HS-27A (cell line): ENCODE results near the gene GABRA4.

Experiments
- DNase-seq: peaks from one replicate; pipeline ENCODE4 v3.0.0-alpha.2; 2012; ENCODE audit warnings: low read depth, missing footprints

GABRA4 gene

DNA sequence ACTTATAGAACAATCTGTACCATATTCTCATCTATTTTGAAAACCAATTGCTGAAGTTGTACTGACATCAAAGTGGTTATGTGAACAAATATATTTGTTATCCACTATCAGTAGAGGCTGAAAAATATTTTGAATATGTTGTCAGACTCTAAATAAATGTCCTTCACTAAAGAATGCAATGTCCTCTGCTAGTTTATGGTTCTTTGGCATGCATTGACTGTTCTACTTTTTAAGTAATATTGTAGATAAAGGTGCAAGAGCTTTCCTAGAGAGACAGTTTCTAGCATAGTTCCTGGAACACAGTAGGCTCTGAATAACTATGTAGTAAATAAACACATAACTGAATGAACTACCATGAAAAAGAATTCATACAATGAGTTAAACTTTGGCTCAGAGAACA lies 66.2 kb downstream of the GABRA4 start:
- no peak for DNase-seq

DNA sequence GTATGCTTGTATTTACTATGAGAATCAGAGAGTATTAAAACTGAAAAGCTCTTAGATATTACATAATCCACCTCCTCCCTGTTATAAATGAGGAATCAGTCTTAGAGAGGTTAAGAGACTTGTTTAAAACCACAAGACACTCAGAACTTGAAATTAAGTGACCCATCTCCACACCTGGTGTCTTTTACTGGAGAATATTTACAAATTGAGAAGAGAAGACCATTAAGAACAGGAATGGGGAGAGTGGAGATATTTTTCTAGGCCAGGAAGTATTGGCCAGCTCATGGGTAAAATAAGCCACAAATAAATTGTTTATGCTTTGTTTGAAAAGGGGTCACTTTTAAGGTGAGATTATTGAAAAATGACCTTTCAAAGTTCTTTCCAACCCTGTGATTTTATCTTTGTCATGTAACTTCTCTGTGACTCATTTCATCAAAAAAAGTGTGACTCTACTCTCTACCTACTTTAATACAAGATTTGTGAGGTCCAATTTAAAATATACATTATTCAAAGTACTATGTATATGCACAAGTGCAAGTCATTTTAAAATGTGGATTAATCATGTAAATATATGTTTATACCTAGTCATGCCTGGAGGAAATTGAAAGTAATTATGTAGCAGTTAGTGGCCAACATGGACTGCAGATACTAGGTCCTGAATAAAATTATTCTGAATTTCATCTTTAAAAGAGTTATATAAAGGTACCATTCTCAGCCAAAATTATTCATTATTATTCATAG lies 68.4 kb downstream of the GABRA4 start:
- no peak for DNase-seq

DNA sequence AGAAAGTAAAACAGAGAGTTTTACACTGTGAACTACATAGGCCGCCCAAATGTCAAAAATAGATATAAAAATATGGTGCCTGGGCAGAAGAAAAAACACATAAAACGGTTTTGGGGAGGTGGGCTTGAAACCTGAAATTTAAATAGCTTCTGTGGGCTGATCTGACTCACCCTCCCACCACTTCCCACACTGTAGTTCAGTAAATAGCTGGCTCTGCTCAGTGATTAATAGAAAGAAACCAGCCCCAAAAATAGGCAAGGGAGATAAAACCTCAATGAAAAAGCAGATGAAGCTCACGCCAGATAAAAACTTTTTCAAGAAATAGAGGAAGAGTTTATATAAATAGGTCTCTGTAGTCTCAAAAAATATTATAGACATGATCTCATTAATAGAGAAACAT lies 71.2 kb downstream of the GABRA4 start:
- DNase-seq, result no peak

DNA sequence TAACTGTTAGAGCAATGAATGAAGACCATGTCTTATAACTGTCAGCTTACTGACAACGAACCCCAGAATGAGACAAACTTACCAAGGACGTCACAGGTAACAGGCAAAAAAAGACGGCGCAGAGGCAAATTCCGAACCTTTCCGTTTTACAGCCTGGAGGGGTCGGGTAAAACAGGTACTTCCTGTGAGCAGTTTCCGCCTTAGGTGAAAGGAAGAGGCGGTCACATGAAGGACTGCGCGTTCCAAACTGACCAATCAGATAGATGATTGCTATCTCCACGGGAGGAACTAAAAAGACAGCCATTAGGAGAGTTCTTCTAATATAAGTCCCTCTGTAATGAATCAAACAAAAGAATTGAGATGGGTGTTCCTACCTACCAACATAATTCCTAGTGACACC lies 84.3 kb downstream of the GABRA4 start, which contains the start of gene COX7B2:
COX7B2 (minus strand) TSS at position 168 of the 400 bp plus-strand sequence. CDS start 174,053 bp downstream, outside the sequence.
- DNase-seq, result no peak

DNA sequence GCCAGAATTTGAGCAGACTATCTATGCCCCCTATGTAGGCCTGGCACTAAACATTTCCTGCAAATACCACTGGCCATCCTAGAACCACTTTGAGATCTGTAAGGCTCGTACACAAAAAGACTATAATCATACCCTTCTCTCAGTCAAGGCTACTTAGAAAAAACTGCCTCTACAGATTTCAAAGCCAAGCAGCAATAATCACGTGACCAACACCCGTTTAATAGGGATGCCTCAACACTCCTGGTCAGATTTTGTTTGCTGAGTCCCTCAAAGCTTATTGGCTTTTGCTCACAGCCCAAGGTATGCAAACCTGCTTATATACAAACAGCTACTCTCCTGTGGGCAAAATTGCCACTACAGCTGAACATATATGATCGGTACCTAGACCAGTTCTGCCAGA lies 85.2 kb downstream of the GABRA4 start:
- no peak for DNase-seq

DNA sequence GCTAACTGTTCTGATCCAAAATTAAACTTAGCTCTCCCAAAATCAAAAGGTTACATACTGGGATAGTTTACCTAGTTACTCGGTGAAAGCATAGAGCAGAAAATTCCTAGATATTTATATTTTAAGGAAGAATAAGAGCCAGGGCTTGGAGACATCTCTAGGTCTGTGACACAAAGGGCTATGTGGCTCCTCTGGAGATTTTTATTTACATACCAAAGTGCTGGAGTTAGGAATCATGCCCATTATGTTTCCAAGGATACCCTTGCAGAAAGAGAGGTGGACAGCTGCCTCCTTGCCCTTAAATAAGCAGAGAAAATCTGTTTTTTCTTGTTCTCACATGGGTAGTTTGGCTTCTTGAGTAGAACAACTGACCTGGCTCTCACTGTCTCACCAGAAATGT lies 93.3 kb downstream of the GABRA4 start:
- no peak for DNase-seq

DNA sequence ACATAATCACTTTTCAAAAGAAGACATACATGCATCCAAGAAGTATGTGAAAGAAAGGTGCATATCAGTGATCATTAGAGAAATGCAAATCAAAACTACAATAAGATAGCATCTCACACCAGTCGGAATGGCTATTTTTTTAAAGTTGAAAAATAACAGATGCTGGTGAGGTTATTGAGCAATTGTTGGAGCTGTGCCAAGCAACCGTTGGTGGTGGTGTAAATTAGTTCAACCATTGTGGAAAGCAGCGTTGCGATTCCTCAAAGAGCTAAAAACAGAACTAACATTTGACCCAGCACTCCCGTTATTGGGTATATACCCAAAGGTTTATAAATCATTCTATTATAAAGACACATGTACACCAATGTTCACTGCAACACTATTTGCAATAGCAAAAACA lies 98.6 kb downstream of the GABRA4 start:
- DNase-seq, result no peak

DNA sequence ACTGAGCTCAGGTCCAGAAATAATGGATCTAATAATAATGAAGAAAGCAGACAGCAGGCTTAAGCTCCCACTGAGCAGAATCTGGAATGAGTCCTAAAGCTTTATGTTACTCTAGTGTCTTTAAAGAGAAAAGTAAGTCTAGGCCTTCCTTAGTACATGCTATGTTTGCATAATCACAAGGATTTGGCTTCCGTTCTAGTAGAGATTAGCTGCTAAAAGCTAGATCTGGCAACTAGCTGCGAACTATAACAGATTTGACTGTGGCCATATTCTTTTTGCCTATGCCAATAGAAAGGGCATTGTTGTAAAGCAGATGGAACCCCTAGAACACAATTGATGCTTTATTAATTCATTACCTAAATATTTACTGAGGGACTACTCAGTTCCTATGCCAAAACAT lies 103.3 kb downstream of the GABRA4 start:
- no peak for DNase-seq

DNA sequence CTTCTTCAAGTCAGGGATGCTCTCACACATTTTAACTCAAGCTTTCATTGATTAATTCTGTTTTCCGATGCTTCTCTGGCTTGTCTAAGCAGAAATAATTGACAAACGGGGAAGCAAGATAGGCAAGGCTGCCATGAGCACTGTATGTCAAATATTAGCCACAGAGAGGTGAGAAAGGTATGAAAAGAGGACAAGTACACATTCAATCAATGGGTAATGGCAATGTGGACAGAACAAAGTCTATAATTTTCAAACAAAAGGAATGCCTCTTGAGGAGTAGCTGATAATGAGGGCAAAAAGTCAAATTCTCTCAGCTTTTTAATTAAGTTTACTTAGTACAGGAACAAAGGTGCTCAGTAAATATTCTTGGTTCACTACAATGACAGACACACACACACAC lies 104.0 kb downstream of the GABRA4 start:
- no peak for DNase-seq

DNA sequence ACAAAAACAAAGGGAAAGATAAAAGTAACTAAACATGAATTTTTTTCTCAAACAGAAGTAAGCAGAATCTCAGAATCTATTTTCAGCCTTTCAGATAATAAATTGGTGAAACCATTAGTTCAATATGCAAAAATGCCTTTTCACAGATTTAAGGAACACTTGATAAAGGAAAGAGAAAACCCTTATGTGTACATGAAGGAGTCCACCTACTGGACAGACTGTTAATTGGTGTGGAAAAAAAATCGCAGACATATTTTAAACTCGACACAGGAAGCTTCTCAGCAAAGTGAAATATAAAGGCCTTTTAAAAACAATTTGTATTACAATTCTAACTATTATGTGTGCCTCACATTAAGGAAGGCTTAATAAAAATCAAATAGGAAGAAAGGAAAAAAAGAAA lies 106.7 kb downstream of the GABRA4 start:
- no peak for DNase-seq

DNA sequence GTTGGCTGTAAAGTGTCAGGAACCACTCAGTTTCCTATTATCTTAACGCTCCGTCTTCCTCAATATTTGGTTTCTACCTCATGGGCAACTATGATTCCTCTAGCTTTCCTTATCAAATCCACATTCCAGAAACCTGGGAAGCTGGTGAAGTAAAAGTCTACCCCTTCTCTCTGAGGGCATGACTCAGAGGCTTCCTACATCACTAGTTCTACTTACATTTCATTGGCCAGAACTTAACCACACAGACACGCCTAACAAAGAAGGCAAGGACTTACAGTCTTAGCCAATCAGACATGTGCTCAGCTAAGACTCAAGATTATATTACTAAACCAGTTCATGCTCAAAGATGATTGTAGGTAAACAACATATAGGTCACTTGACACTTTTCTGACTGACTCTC lies 114.7 kb downstream of the GABRA4 start:
- DNase-seq, result no peak

DNA sequence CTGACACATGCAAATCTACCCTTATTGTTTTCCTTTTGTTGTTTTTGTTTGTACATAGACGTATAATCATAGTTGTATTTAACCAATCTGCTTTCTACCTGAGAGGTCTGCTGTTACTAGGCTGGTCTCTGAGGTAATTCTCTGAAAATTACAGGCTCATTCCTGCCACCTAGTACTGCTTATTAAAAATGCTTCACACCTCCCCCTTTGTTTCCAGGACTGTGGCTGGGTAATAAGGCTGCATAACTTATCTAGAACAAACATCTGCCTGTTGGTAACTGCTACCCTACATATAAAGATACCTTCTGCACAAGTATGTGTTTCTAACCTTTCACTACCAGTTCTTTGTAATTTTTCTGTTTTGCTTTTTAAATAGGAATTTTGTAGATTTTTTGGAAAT lies 118.6 kb downstream of the GABRA4 start:
- DNase-seq, result no peak

DNA sequence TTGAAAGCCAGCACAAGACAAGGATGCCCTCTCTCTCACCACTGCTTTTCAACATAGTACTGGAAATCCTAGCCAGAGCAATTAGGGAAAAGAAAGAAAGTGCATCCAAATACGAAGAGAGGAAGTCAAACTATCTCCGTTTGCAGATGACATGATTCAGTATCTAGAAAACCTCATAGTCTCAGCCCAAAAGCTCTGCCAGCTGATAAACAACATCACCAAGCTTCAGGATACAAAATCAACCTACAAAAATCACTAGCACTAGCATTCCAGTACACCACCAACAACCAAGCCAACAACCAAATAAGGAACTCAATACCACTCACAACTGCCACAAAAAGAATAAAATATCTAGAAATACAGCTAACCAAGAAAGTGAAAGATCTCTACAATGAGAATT lies 123.0 kb downstream of the GABRA4 start:
- no peak for DNase-seq
